Naive thymus-derived CD4-positive, alpha-beta T cell (primary cell): ENCODE results near the gene CNTNAP1. TPM values are rescaled to one million over a fixed set of nuclear protein-coding genes. Genes with fewer than 3 reads are reported as not detected.

ENCODE experiments used
- ATAC-seq: fragments of 150-1000 bp; cut with Tn5 transposase; 2 replicates; pipeline ENCODE4 v1.10.0; 2021; ENCODE audit warnings: mild to moderate bottlenecking, moderate library complexity
- CTCF ChIA-PET: fragments of 350-600 bp; sonication (Branson Sonifier 250); formaldehyde crosslinking; loops from one replicate; lab custom pipeline; 2021; ENCODE audit warnings: antibody characterized with exemption; lab: Charles Lee
- POLR2A ChIA-PET: fragments of 350-600 bp; sonication (Branson Sonifier 250); formaldehyde crosslinking; loops from one replicate; lab custom pipeline; 2021; ENCODE audit warnings: antibody characterized with exemption, inconsistent platforms; lab: Charles Lee
- DNase-seq, 9 donors: peaks; one replicate each; pipeline versions ENCODE4 v3.0.0 to v3.0.0-alpha.2; 2020 to 2022; ENCODE audit warnings: mixed read lengths in 1 of 9
- H3K27ac ChIP-seq: one replicate; pipeline ENCODE4 v1.7.0; 2013; ENCODE audit warnings: mild to moderate bottlenecking, low read depth, low read length, moderate library complexity
- H3K27me3 ChIP-seq, 2 donors: one replicate each; pipeline ENCODE4 v1.7.0; 2013; ENCODE audit warnings: low read length in 2 of 2, mild to moderate bottlenecking in 2 of 2, moderate library complexity in 2 of 2; ENCODE audit not compliant: control insufficient read depth in 2 of 2, insufficient read depth in 2 of 2
- H3K36me3 ChIP-seq, 3 experiments: 1 replicate in 2 of 3; 2 replicates in 1 of 3; pipeline ENCODE4 v1.7.0; 2013; ENCODE audit warnings: low read length in 3 of 3, mild to moderate bottlenecking in 3 of 3, moderate library complexity in 1 of 3; ENCODE audit not compliant: insufficient read depth in 3 of 3, control insufficient read depth in 2 of 3
- H3K4me1 ChIP-seq, 2 donors: one replicate each; pipeline ENCODE4 v1.7.0; 2013; ENCODE audit warnings: low read length in 2 of 2, mild to moderate bottlenecking in 2 of 2, moderate library complexity in 1 of 2; ENCODE audit not compliant: control insufficient read depth in 2 of 2, insufficient read depth in 2 of 2
- H3K4me3 ChIP-seq: 2 replicates; pipeline ENCODE4 v1.7.0; 2013; ENCODE audit warnings: mild to moderate bottlenecking, low read length
- H3K9me3 ChIP-seq, 3 experiments: 1 replicate in 2 of 3; 2 replicates in 1 of 3; pipeline ENCODE4 v1.7.0; 2013; ENCODE audit warnings: low read length in 3 of 3; ENCODE audit not compliant: control insufficient read depth in 2 of 3
- H3K27ac Mint-ChIP-seq, 9 donors: one replicate each; pipeline ENCODE4 v1.8.0; 2020 to 2022; ENCODE audit warnings: mixed read lengths in 9 of 9, mild to moderate bottlenecking in 8 of 9, moderate library complexity in 5 of 9, inconsistent platforms in 2 of 9
- H3K27me3 Mint-ChIP-seq, 5 donors: one replicate each; pipeline ENCODE4 v1.8.0; 2021 to 2022; ENCODE audit warnings: mixed read lengths in 5 of 5, mild to moderate bottlenecking in 1 of 5
- H3K36me3 Mint-ChIP-seq, 5 donors: one replicate each; pipeline ENCODE4 v1.8.0; 2020 to 2022; ENCODE audit warnings: mixed read lengths in 5 of 5, mild to moderate bottlenecking in 3 of 5, inconsistent platforms in 1 of 5
- H3K4me1 Mint-ChIP-seq, 7 donors: one replicate each; pipeline ENCODE4 v1.8.0; 2020 to 2022; ENCODE audit warnings: mixed read lengths in 7 of 7, mild to moderate bottlenecking in 3 of 7, inconsistent platforms in 1 of 7
- H3K4me3 Mint-ChIP-seq, 10 donors: one replicate each; pipeline ENCODE4 v1.8.0; 2020 to 2022; ENCODE audit warnings: mild to moderate bottlenecking in 10 of 10, mixed read lengths in 10 of 10, moderate library complexity in 6 of 10, inconsistent platforms in 2 of 10
- H3K9me3 Mint-ChIP-seq, 11 donors: one replicate each; pipeline ENCODE4 v1.8.0; 2020 to 2022; ENCODE audit warnings: mixed read lengths in 11 of 11, mild to moderate bottlenecking in 4 of 11, inconsistent platforms in 1 of 11, moderate library complexity in 1 of 11
- intact Hi-C, 2 donors: fragments of 100-400 bp; cut with micrococcal nuclease; formaldehyde crosslinking; loops; one replicate each; pipeline ENCODE4 v1.15.1; 2023
- polyA plus RNA-seq, 2 donors: library from polyadenylated mRNA; unstranded; fragments of 300-500 nt; fragmentation: Illumina TruSeq; gene quantifications; one replicate each; pipeline ENCODE4 v1.2.3, GENCODE V29; 2021
- total RNA-seq, 6 experiments: library from RNA in 5 of 6; stranded (reverse) in 5 of 6; gene quantifications; 1 replicate in 5 of 6; 2 replicates in 1 of 6; pipeline ENCODE4 v1.2.3 and lab custom pipeline; 2021 to 2026

CNTNAP1 gene
- total RNA-seq, result 1 to 10 TPM in 4 of 5 experiments, under 1 TPM in 1; 0.92 to 2.4 (median 2.1) TPM
- under 1 TPM; 0.04 to 0.86 TPM for polyA plus RNA-seq
- 2.0 reads per million, percentile 9 among the genes with 10 or more reads in this experiment for total RNA-seq (lab: John Stamatoyannopoulos, UW)

DNA sequence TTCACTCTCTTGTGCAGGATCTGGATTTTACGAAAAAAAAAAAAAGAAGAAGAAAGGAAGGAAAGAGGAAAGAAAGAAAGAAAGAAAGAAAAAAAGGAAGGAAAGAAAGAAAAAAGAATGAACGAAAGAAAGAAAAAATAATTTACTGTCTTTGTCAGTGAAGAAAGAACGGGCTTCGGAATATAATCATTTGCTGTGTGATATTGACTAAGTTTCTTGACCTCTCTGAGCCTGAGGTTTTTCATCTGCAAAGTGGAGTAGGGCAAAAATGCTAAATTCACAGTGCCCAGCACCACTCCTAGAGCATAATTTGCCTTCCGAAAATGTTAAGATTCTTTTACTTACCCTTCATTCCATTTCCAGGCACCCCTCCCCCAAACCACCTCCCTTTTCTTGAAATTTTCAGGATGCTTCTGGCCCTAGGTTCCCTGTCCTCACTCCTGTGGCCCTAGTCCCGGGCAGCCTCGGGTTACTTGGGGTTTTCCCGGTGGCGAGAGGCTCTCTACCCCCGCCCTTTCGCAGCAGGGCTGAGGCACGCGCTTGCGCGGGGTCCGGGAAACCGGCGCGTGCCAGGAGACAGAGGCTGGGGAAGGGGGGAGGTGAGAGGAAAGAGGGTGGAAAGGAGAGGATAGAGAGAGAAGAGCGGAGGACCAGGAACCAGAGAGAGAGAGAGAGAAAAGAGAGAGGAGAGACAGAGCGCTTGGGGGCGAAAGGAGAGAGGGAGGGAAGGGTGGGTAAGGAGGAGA lies at the start of gene CNTNAP1:
Gene CNTNAP1, plus strand, starts transcription at position 556 of the 746 bp plus-strand sequence. CDS start 299 bp downstream, outside the sequence.
- ChIA-PET CTCF (no interaction called here), POLR2A (no interaction called here)
- Histone ChIP-seq H3K4me3 (peak within 1 kb of the TSS; percentile 27), H3K27me3 (peaks cover 4 to 5% of the 10 kb centered on the region in 2 donors), H3K9me3 (no peaks in the 10 kb centered on the region), H3K27ac (no peak within 1 kb of the TSS), H3K4me1 (peaks cover 35 to 44% of the 10 kb centered on the region in 2 donors), H3K36me3 (no peaks in the 10 kb centered on the region)
- no peak for ATAC-seq
- H3K4me3 Mint-ChIP-seq, result peak within 1 kb of the TSS; percentile 55 to 94 (median 69)
- DNase-seq, result peak in 1 of 9 donors; percentile 49
- peaks cover 30 to 56% (median 48%) of the 10 kb centered on the region in 7 donors for H3K4me1 Mint-ChIP-seq
- intact Hi-C loops, result no loop called here
- peak within 1 kb of the TSS in 3 of 9 donors; percentile 9 to 51 (median 46) for H3K27ac Mint-ChIP-seq
- peaks cover 23 to 42% (median 29%) of the 10 kb centered on the region in 5 donors for H3K27me3 Mint-ChIP-seq
- peaks cover 0 to 6% (median 0%) of the 10 kb centered on the region in 5 donors for H3K36me3 Mint-ChIP-seq
- H3K9me3 Mint-ChIP-seq, result peaks cover 0 to 11% (median 0%) of the 10 kb centered on the region in 11 donors

GRCh38 chr17:42632949-42633444 lies 49.3 kb upstream of the CNTNAP1 start:
- Mint-ChIP-seq H3K9me3 (no peaks in the 10 kb centered on the region), H3K36me3 (no peaks in the 10 kb centered on the region), H3K4me3 (no peak overlapping the region), H3K27ac (no peak overlapping the region), H3K4me1 (no peaks in the 10 kb centered on the region), H3K27me3 (peaks cover 0 to 3% (median 0%) of the 10 kb centered on the region in 5 donors)
- no peak overlapping the region for H3K4me3 ChIP-seq
- DNase-seq, result no peak
- no peak overlapping the region for H3K27ac ChIP-seq
- no peaks in the 10 kb centered on the region for H3K4me1 ChIP-seq
- H3K36me3 ChIP-seq, result no peaks in the 10 kb centered on the region
- intact Hi-C loops, result no loop called here
- H3K9me3 ChIP-seq, result no peaks in the 10 kb centered on the region
- POLR2A ChIA-PET, result interaction anchor here (0.5 to 0.7 kb wide), 4 partner anchors 37 to 495 kb away, joined by 3 read pairs; no protein-coding TSS in a partner anchor
- CTCF ChIA-PET, result interaction anchor here (0.6 to 0.7 kb wide), 2 partner anchors 106 to 1626 kb away, joined by 3 read pairs; no protein-coding TSS in a partner anchor
- H3K27me3 ChIP-seq, result no peaks in the 10 kb centered on the region
- no peak for ATAC-seq

GRCh38 chr17:42639525-42640113 lies 42.7 kb upstream of the CNTNAP1 start:
- intact Hi-C loops, result no loop called here
- Mint-ChIP-seq H3K9me3 (peaks cover 0 to 4% (median 0%) of the 10 kb centered on the region in 11 donors), H3K27me3 (peaks cover 0 to 16% (median 11%) of the 10 kb centered on the region in 5 donors), H3K4me3 (no peak overlapping the region), H3K36me3 (no peaks in the 10 kb centered on the region), H3K4me1 (peaks cover 0 to 7% (median 0%) of the 10 kb centered on the region in 7 donors), H3K27ac (no peak overlapping the region)
- ATAC-seq, result no peak
- Histone ChIP-seq H3K4me3 (no peak overlapping the region), H3K27ac (no peak overlapping the region), H3K36me3 (no peaks in the 10 kb centered on the region), H3K4me1 (no peaks in the 10 kb centered on the region), H3K27me3 (no peaks in the 10 kb centered on the region), H3K9me3 (no peaks in the 10 kb centered on the region)
- no peak for DNase-seq
- ChIA-PET POLR2A (no interaction called here), CTCF (no interaction called here)

- Mint-ChIP-seq H3K4me1 (peaks cover 0 to 7% (median 0%) of the 10 kb centered on the region in 7 donors), H3K27ac (no peak overlapping the region), H3K4me3 (no peak overlapping the region), H3K36me3 (no peaks in the 10 kb centered on the region), H3K9me3 (peaks cover 0 to 4% (median 0%) of the 10 kb centered on the region in 11 donors), H3K27me3 (peaks cover 0 to 16% (median 11%) of the 10 kb centered on the region in 5 donors)
- Histone ChIP-seq H3K27ac (no peak overlapping the region), H3K27me3 (no peaks in the 10 kb centered on the region), H3K36me3 (no peaks in the 10 kb centered on the region), H3K4me1 (no peaks in the 10 kb centered on the region), H3K9me3 (no peaks in the 10 kb centered on the region), H3K4me3 (no peak overlapping the region)
- ATAC-seq (no peak), DNase-seq (no peak)
- intact Hi-C loops, result no loop called here
- ChIA-PET POLR2A (no interaction called here), CTCF (no interaction called here)
Observed at GRCh38 chr17:42640121-42640520, 42.2 kb upstream of the CNTNAP1 start.

DNA sequence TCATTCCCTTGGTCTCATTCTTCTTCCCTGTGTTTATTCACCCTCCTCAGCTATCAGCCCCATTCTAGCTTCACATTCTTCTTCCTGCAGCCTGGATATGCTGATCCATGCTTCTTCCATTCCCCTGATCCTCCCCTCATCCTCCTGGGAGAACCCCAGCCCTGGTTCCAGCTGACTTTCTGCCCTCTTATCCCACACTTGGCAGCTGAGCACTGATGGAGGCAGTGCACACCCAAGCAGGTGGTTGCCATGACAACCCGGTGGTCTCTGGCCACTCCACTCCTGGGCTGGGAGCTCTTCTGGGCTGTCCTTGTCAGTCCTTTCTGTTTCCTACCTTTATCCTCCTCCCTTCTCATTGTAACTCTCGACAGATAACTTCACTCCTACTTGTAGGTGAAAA lies 40.0 kb upstream of the CNTNAP1 start:
- Mint-ChIP-seq H3K27ac (peak overlapping the region in 2 of 9 donors; percentile 13 to 67), H3K36me3 (no peaks in the 10 kb centered on the region), H3K9me3 (peaks cover 0 to 4% (median 0%) of the 10 kb centered on the region in 11 donors), H3K27me3 (peaks cover 0 to 19% (median 11%) of the 10 kb centered on the region in 5 donors), H3K4me1 (peaks cover 0 to 7% (median 0%) of the 10 kb centered on the region in 7 donors), H3K4me3 (no peak overlapping the region)
- Histone ChIP-seq H3K4me1 (no peaks in the 10 kb centered on the region), H3K9me3 (no peaks in the 10 kb centered on the region), H3K27me3 (no peaks in the 10 kb centered on the region), H3K36me3 (no peaks in the 10 kb centered on the region), H3K4me3 (no peak overlapping the region), H3K27ac (no peak overlapping the region)
- no peak for DNase-seq
- intact Hi-C loops, result no loop called here
- ChIA-PET POLR2A (no interaction called here), CTCF (no interaction called here)
- no peak for ATAC-seq

DNA sequence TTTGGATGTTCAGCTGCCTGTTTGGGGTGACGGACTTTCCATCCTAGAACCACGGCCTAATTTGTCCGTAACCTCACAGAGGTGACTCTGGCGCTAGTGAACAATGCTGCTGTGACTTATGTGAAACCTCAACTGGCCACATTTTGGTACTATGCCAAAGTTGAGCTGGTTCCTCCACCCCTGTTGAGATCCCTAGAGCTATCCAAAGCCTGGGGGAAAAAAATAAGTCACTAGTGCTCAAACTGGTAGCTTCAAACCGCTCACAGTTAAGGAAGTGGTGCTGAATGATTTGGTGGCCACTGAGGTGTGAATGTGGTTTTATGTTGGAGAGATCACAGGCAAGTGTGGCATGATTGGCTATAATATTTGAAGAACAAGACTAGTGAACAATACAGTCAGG lies 34.6 kb upstream of the CNTNAP1 start:
- ChIA-PET POLR2A (interaction anchor here (0.6 kb wide), 2 partner anchors 27 to 1959 kb away, joined by 3 to 4 read pairs; no protein-coding TSS in a partner anchor), CTCF (interaction anchor here (1.5 kb wide), 1 partner anchor 70 kb away, joined by 4 read pairs; the partner anchor contains the start of gene PSMC3IP)
- Mint-ChIP-seq H3K36me3 (no peaks in the 10 kb centered on the region), H3K9me3 (peaks cover 0 to under 1% (median 0%) of the 10 kb centered on the region in 11 donors), H3K4me3 (no peak overlapping the region), H3K27me3 (peaks cover 0 to 9% (median 5%) of the 10 kb centered on the region in 5 donors), H3K27ac (no peak overlapping the region), H3K4me1 (peaks cover 0 to 4% (median 0%) of the 10 kb centered on the region in 7 donors)
- no peak overlapping the region for H3K4me3 ChIP-seq
- H3K27ac ChIP-seq, result no peak overlapping the region
- intact Hi-C loops, result no loop called here
- H3K4me1 ChIP-seq, result no peaks in the 10 kb centered on the region
- DNase-seq (no peak), ATAC-seq (no peak)
- H3K9me3 ChIP-seq, result no peaks in the 10 kb centered on the region
- H3K27me3 ChIP-seq, result no peaks in the 10 kb centered on the region
- no peaks in the 10 kb centered on the region for H3K36me3 ChIP-seq
